SU-DHL-6 (cell line): ENCODE data around the gene CUBN.

Experiments
- H2AFZ ChIP-seq: fragments of 200-600 bp; sonication (generic); 2 replicates; pipeline ENCODE4 v1.6.1; 2014; ENCODE audit warnings: low read depth, mild to moderate bottlenecking, moderate library complexity, mixed read lengths, antibody characterized with exemption, low read length; ENCODE audit not compliant: severe bottlenecking
- H3F3A ChIP-seq: fragments of 200-600 bp; shearing (Covaris generic); 2 replicates; pipeline ENCODE4 v1.6.0; 2016; ENCODE audit warnings: antibody characterized with exemption, mild to moderate bottlenecking; ENCODE audit not compliant: insufficient read depth
- H3K27ac ChIP-seq: fragments of 200-600 bp; sonication (generic); 2 replicates; pipeline ENCODE4 v1.5.1; 2016; ENCODE audit warnings: low read depth, mild to moderate bottlenecking, low read length, moderate library complexity, mixed read lengths
- H3K27me3 ChIP-seq: fragments of 200-600 bp; sonication (generic), shearing (Covaris generic); 2 replicates; pipeline ENCODE4 v1.6.0; 2014; ENCODE audit warnings: mild to moderate bottlenecking, low read length
- H3K36me3 ChIP-seq: fragments of 200-600 bp; sonication (generic); 2 replicates; pipeline ENCODE4 v1.6.1; 2014; ENCODE audit warnings: mild to moderate bottlenecking, low read length, mixed read lengths
- H3K4me2 ChIP-seq: fragments of 300-600, 200-600 bp; shearing (Covaris generic), sonication (generic); 2 replicates; pipeline ENCODE4 v1.6.0; 2014; ENCODE audit warnings: low read length, low read depth, mild to moderate bottlenecking; ENCODE audit not compliant: poor library complexity, severe bottlenecking
- H3K4me3 ChIP-seq: fragments of 200-600 bp; sonication (generic); 2 replicates; pipeline ENCODE4 v1.5.1; 2014; ENCODE audit warnings: antibody characterized with exemption, low read length, mild to moderate bottlenecking, mixed read lengths; ENCODE audit not compliant: insufficient read depth, poor library complexity, severe bottlenecking
- H3K79me2 ChIP-seq: fragments of 200-600 bp; sonication (generic); 2 replicates; pipeline ENCODE4 v1.6.1; 2014; ENCODE audit warnings: mild to moderate bottlenecking, low read length, moderate library complexity; ENCODE audit not compliant: insufficient read depth
- H3K9ac ChIP-seq: fragments of 200-600 bp; sonication (generic); 2 replicates; pipeline ENCODE4 v1.7.0; 2014; ENCODE audit warnings: mild to moderate bottlenecking, low read length
- H3K9me2 ChIP-seq: fragments of 200-600 bp; sonication (generic); replicated peaks from 2 replicates; pipeline ENCODE4 v1.6.1; 2014; ENCODE audit warnings: low read length; ENCODE audit not compliant: insufficient read depth
- H3K9me3 ChIP-seq: fragments of 200-600 bp; sonication (generic); 2 replicates; pipeline ENCODE4 v1.6.1; 2014; ENCODE audit warnings: low read length, mixed read lengths; ENCODE audit not compliant: insufficient read depth
- H4K20me1 ChIP-seq: fragments of 200-600 bp; sonication (generic); 2 replicates; pipeline ENCODE4 v1.6.1; 2014; ENCODE audit warnings: low read depth, mild to moderate bottlenecking, antibody characterized with exemption, low read length, moderate library complexity, mixed read lengths
- CTCF ChIP-seq: fragments of 200-600 bp; sonication (generic); IDR thresholded peaks from one replicate; pipeline ENCODE4 v1.5.1; 2017; ENCODE audit warnings: antibody characterized with exemption, mild to moderate bottlenecking, low read length, moderate library complexity; ENCODE audit not compliant: insufficient read depth, poor library complexity, severe bottlenecking
- EZH2phosphoT487 ChIP-seq: fragments of 200-600 bp; sonication (generic), shearing (Covaris generic); conservative IDR thresholded peaks from 2 replicates; pipeline ENCODE4 v1.6.1; 2018; ENCODE audit warnings: mild to moderate bottlenecking, antibody characterized with exemption, low read length, moderate library complexity, mixed read lengths

CUBN gene

GRCh38 chr10:17126327-17126726 is 3.3 kb downstream of the CUBN start:
- H4K20me1 ChIP-seq: no peaks in the 10 kb centered on the region
- H3F3A ChIP-seq: no peaks in the 10 kb centered on the region
- no peaks in the 10 kb centered on the region for H3K27me3 ChIP-seq
- no peaks in the 10 kb centered on the region for H3K9me3 ChIP-seq
- H2AFZ ChIP-seq: no peak overlapping the region
- no peak overlapping the region for H3K4me3 ChIP-seq
- no peaks in the 10 kb centered on the region for H3K9me2 ChIP-seq
- TF ChIP-seq CTCF: no peak
- TF ChIP-seq EZH2phosphoT487: no peak
- no peaks in the 10 kb centered on the region for H3K36me3 ChIP-seq
- no peaks in the 10 kb centered on the region for H3K79me2 ChIP-seq
- no peak overlapping the region for H3K4me2 ChIP-seq
- H3K9ac ChIP-seq: no peak overlapping the region
- no peak overlapping the region for H3K27ac ChIP-seq

GRCh38 chr10:17125206-17125893 is 4.3 kb downstream of the CUBN start:
- no peaks in the 10 kb centered on the region for H3F3A ChIP-seq
- TF ChIP-seq CTCF: no peak
- no peaks in the 10 kb centered on the region for H3K27me3 ChIP-seq
- H3K9me2 ChIP-seq: no peaks in the 10 kb centered on the region
- H3K36me3 ChIP-seq: no peaks in the 10 kb centered on the region
- H3K79me2 ChIP-seq: no peaks in the 10 kb centered on the region
- H3K9me3 ChIP-seq: no peaks in the 10 kb centered on the region
- no peak overlapping the region for H3K9ac ChIP-seq
- no peaks in the 10 kb centered on the region for H4K20me1 ChIP-seq
- no peak overlapping the region for H3K27ac ChIP-seq
- no peak overlapping the region for H3K4me3 ChIP-seq
- no peak overlapping the region for H2AFZ ChIP-seq
- no peak overlapping the region for H3K4me2 ChIP-seq

DNA sequence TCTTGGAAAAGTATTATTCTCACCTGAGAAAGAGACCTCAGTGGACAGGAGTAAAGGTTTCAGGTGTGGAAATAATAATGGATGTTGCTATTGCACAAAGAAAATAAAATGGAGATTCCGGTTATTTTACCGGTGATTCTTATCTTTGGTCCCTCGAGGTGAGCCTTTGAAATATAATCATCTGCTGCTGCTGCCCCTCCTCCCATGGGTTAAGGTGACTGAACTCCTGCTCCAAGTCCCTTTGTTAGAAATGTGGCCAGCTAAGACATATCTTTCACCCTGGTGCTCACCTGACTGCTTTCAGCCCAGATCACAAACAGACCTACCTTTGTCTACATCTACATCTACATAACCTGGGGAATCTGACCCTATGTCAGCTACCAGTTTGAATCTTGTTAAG is 5.7 kb downstream of the CUBN start:
- no peaks in the 10 kb centered on the region for H3F3A ChIP-seq
- H4K20me1 ChIP-seq: no peaks in the 10 kb centered on the region
- no peak overlapping the region for H2AFZ ChIP-seq
- H3K27me3 ChIP-seq: no peaks in the 10 kb centered on the region
- no peaks in the 10 kb centered on the region for H3K36me3 ChIP-seq
- no peaks in the 10 kb centered on the region for H3K9me3 ChIP-seq
- TF ChIP-seq EZH2phosphoT487 (no peak), CTCF (no peak)
- H3K9me2 ChIP-seq: no peaks in the 10 kb centered on the region
- H3K79me2 ChIP-seq: no peaks in the 10 kb centered on the region
- H3K4me2 ChIP-seq: no peak overlapping the region
- no peak overlapping the region for H3K27ac ChIP-seq
- no peak overlapping the region for H3K4me3 ChIP-seq
- H3K9ac ChIP-seq: no peak overlapping the region
